HepG2 (cell line): ENCODE results near the gene BLVRB. TPM values are rescaled to one million over a fixed set of nuclear protein-coding genes. Genes with fewer than 3 reads are reported as not detected.

Source experiments
- ARID2 ChIP-seq: sonication (generic); formaldehyde crosslinking; IDR thresholded peaks from 2 replicates; pipeline ENCODE4 v1.8.1; 2022; ENCODE audit warnings: mild to moderate bottlenecking, missing genetic modification reagents, borderline replicate concordance
- BRF2 ChIP-seq: sonication (generic); formaldehyde crosslinking; IDR thresholded peaks from 2 replicates; pipeline ENCODE4 v1.8.1; 2022; ENCODE audit warnings: mild to moderate bottlenecking, missing genetic modification reagents
- CEBPG ChIP-seq: IDR thresholded peaks from 2 replicates; pipeline ENCODE4 v1.6.1; 2016
- DDIT3 ChIP-seq: sonication (generic); formaldehyde crosslinking; IDR thresholded peaks from 2 replicates; pipeline ENCODE4 v1.4.0; 2020; ENCODE audit warnings: mild to moderate bottlenecking, missing genetic modification reagents
- FOXO4 ChIP-seq: sonication (generic); formaldehyde crosslinking; conservative IDR thresholded peaks from 2 replicates; pipeline ENCODE4 v1.8.1; 2023; ENCODE audit warnings: missing genetic modification reagents
- GMEB2 ChIP-seq: IDR thresholded peaks from 2 replicates; pipeline ENCODE4 v1.6.1; 2016; ENCODE audit warnings: missing biosample characterization, missing genetic modification reagents, low read depth
- GPN1 ChIP-seq: sonication (generic); formaldehyde crosslinking; IDR thresholded peaks from 2 replicates; pipeline ENCODE4 v1.5.1; 2020; ENCODE audit warnings: missing genetic modification reagents, borderline replicate concordance
- GTF2F1 ChIP-seq: fragments of 150-350 bp; IDR thresholded peaks from 2 replicates; pipeline ENCODE4 v1.6.1; 2014; ENCODE audit warnings: low read length
- HBP1 ChIP-seq: IDR thresholded peaks from 2 replicates; pipeline ENCODE4 v1.6.1; 2016; ENCODE audit warnings: low read depth, control low read depth
- KLF12 ChIP-seq: sonication (generic); formaldehyde crosslinking; IDR thresholded peaks from 2 replicates; pipeline ENCODE4 v1.4.0; 2020; ENCODE audit warnings: missing genetic modification reagents, borderline replicate concordance
- NR2F6 ChIP-seq, 2 experiments: IDR thresholded peaks; 2 replicates each; pipeline ENCODE4 v1.6.1; 2016; ENCODE audit warnings: antibody characterized with exemption in 1 of 2, mild to moderate bottlenecking in 1 of 2
- RNF2 ChIP-seq: fragments of 450-650 bp; conservative IDR thresholded peaks from 2 replicates; pipeline ENCODE4 v1.6.1; 2016; ENCODE audit warnings: low read depth
- TAF1 ChIP-seq: sonication (generic); formaldehyde crosslinking; IDR thresholded peaks from 2 replicates; pipeline ENCODE4 v1.4.0; 2020; ENCODE audit warnings: missing genetic modification reagents
- ZBTB46 ChIP-seq: sonication (generic); formaldehyde crosslinking; IDR thresholded peaks from 2 replicates; pipeline ENCODE4 v1.4.0; 2020; ENCODE audit warnings: mild to moderate bottlenecking, missing genetic modification reagents, borderline replicate concordance
- ZNF121 ChIP-seq: sonication (generic); formaldehyde crosslinking; IDR thresholded peaks from 2 replicates; pipeline ENCODE4 v1.5.0; 2020; ENCODE audit warnings: mild to moderate bottlenecking, missing genetic modification reagents
- ZNF138 ChIP-seq: sonication (generic); formaldehyde crosslinking; IDR thresholded peaks from 2 replicates; pipeline ENCODE4 v1.5.0; 2020; ENCODE audit warnings: mild to moderate bottlenecking, low read depth, missing genetic modification reagents
- ZNF224 ChIP-seq: sonication (generic); formaldehyde crosslinking; IDR thresholded peaks from 2 replicates; pipeline ENCODE4 v1.5.0; 2020; ENCODE audit warnings: mild to moderate bottlenecking, missing genetic modification reagents
- ZNF552 ChIP-seq: sonication (generic); formaldehyde crosslinking; IDR thresholded peaks from 2 replicates; pipeline ENCODE4 v1.9.0; 2022; ENCODE audit warnings: missing genetic modification reagents, mild to moderate bottlenecking, borderline replicate concordance
- ZNF567 ChIP-seq: sonication (generic); formaldehyde crosslinking; IDR thresholded peaks from 2 replicates; pipeline ENCODE4 v1.8.1; 2023; ENCODE audit warnings: mild to moderate bottlenecking, missing genetic modification reagents, borderline replicate concordance
- ZNF720 ChIP-seq: sonication (generic); formaldehyde crosslinking; IDR thresholded peaks from 2 replicates; pipeline ENCODE4 v1.4.0; 2020; ENCODE audit warnings: missing genetic modification reagents
- ZNF75D ChIP-seq: sonication (generic); formaldehyde crosslinking; IDR thresholded peaks from 2 replicates; pipeline ENCODE4 v1.8.1; 2023; ENCODE audit warnings: missing genetic modification reagents, mild to moderate bottlenecking, borderline replicate concordance
- ZNF792 ChIP-seq: IDR thresholded peaks from 2 replicates; pipeline ENCODE4 v1.6.1; 2016
- polyA plus RNA-seq, 8 experiments: library from polyadenylated mRNA; depleted of rRNA in 3 of 8; stranded (reverse) in 7 of 8; unstranded in 1 of 8; fragments of >200 nt; fragmentation: Illumina TruSeq in 4 of 8; extraction: Trizol in 4 of 8; gene quantifications; 2 replicates each; pipeline versions ENCODE4 v1.2.1 to v1.2.3, GENCODE V29; 2011 to 2016; ENCODE audit warnings: low read depth in 4 of 8, missing spikeins in 1 of 8, mixed read lengths in 1 of 8; ENCODE audit not compliant: insufficient read depth in 1 of 8
- total RNA-seq, 5 experiments: library from RNA; depleted of rRNA; stranded (reverse); fragments of >200 nt; fragmentation: Illumina TruSeq; extraction: Trizol; gene quantifications; 2 replicates each; pipeline ENCODE4 v1.2.3, GENCODE V29; 2016; ENCODE audit warnings: low read depth in 1 of 5

BLVRB gene
- total and polyA plus RNA-seq, 2 of the 13 experiments (the other 11 are each of a cell fraction or from before 2014, with no cell fraction given): 25.9 to 51.4 TPM

- no peak for TF ChIP-seq ZNF121 (CRISPR knock-in tag)
- TF ChIP-seq FOXO4: no peak
- TF ChIP-seq ZNF792: 0 out of 2 replicates have a peak, but pooled peaks have one; percentile 37
- peak; percentile 73; the same call in 1 of the 2 replicates for TF ChIP-seq HBP1
- no peak for TF ChIP-seq GPN1
- 0 out of 2 replicates have a peak, but pooled peaks have one; percentile 57 for TF ChIP-seq TAF1 (CRISPR knock-in tag)
- peak; percentile 31; the same call in 1 of the 2 replicates for TF ChIP-seq NR2F6 (IDR thresholded peaks at IDR 0.05)
- peak; percentile 45; the same call in 1 of the 2 replicates for TF ChIP-seq NR2F6 (CRISPR knock-in tag; IDR thresholded peaks at IDR 0.05)
- no peak for TF ChIP-seq ARID2 (CRISPR knock-in tag)
- no peak; the same call in 1 of the 2 replicates for TF ChIP-seq ZNF567 (CRISPR knock-in tag)
- no peak for TF ChIP-seq ZNF138 (CRISPR knock-in tag)
- TF ChIP-seq GTF2F1: no peak
- no peak for TF ChIP-seq DDIT3
- no peak for TF ChIP-seq ZNF75D (CRISPR knock-in tag)
- TF ChIP-seq ZNF552: no peak
- TF ChIP-seq CEBPG: no peak
- TF ChIP-seq ZNF224: no peak
- TF ChIP-seq KLF12 (CRISPR knock-in tag): no peak
- TF ChIP-seq GMEB2 (CRISPR knock-in tag): peak; percentile 66; the same call in 1 of the 2 replicates
- no peak for TF ChIP-seq ZNF720
- TF ChIP-seq BRF2: 0 out of 2 replicates have a peak, but pooled peaks have one; percentile 41
- TF ChIP-seq ZBTB46 (CRISPR knock-in tag): no peak
- no peak for TF ChIP-seq RNF2
Measured at GRCh38 chr19:40443131-40443999, 22.2 kb downstream of the BLVRB start (continued).
